Measurements from ENCODE around the gene C17orf75. TPM values are rescaled to one million over a fixed set of nuclear protein-coding genes. Genes with fewer than 3 reads are reported as not detected.

Gene C17orf75
- total and polyA plus RNA-seq, 2 of the 4 experiments (the other 2 are of a cell fraction), result 11.5 to 16.1 TPM

DNA sequence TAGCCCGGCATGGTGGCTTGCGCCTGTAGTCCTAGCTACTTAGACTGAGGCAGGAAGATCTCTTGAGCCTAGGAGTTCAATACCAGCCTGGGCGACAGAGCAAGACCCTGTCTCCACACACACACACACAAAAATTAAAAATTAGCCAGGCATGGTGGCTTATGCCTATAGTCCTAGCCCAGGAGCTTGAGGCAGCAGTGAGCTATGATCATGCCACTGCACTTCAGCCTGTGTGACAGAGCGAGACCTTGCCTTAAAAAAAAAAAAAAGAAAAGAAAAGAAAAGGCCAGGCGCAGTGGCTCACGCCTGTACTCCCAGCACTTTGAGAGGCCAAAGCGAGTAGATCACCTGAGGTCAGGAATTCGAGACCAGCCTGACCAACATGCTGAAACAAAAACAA lies 23.9 kb downstream of the C17orf75 start:
- Histone ChIP-seq H4K20me1 (ENCODE audit: insufficient read depth, low read length) (no peaks in the 10 kb centered on the region), H3K18ac (ENCODE audit: low read depth, low read length) (no peak overlapping the region), H3K4me2 (ENCODE audit: low read depth, low read length) (no peak overlapping the region), H3K4me3 (ENCODE audit: insufficient read depth, low read depth, low read length) (no peak overlapping the region), H3K27me3 (ENCODE audit: control insufficient read depth, insufficient read depth, low read length) (peaks cover 25% of the 10 kb centered on the region), H2BK5ac (ENCODE audit: low read depth, low read length, poor library complexity, severe bottlenecking) (no peak overlapping the region), H3K9me3 (ENCODE audit: control insufficient read depth, insufficient read depth, low read length) (no peaks in the 10 kb centered on the region), H2BK15ac (ENCODE audit: low read depth, low read length) (no peak overlapping the region), H3K4ac (ENCODE audit: low read depth, low read length) (no peak overlapping the region), H4K8ac (ENCODE audit: low read depth in 2 of 2, low read length in 2 of 2) (no peak overlapping the region), H3K23ac (ENCODE audit: low read depth, low read length) (no peak overlapping the region), H2AFZ (replicated peaks; ENCODE audit: low read length, poor library complexity) (no peak overlapping the region), H4K91ac (ENCODE audit: insufficient read depth, low read depth, low read length) (no peak overlapping the region), H3K4me1 (ENCODE audit: control insufficient read depth, insufficient read depth, low read length) (no peaks in the 10 kb centered on the region), H3K79me1 (ENCODE audit: low read depth in 1 of 2, low read length in 2 of 2) (no peaks in the 10 kb centered on the region), H3K14ac (replicated peaks; ENCODE audit: low read depth, low read length) (no peak overlapping the region), H2AK9ac (replicated peaks; ENCODE audit: low read depth, low read length, poor library complexity) (no peak overlapping the region), H3K36me3 (ENCODE audit: control insufficient read depth, insufficient read depth, low read length) (no peaks in the 10 kb centered on the region), H3K9me1 (ENCODE audit: insufficient read depth, low read length) (no peaks in the 10 kb centered on the region), H3K27ac (ENCODE audit: insufficient read depth, low read length) (no peak overlapping the region), H2AK5ac (ENCODE audit: low read depth, low read length) (no peak overlapping the region), H4K5ac (ENCODE audit: low read depth, low read length) (no peak overlapping the region), H3K9ac (ENCODE audit: low read depth, low read length) (no peak overlapping the region), H3K56ac (ENCODE audit: extremely low read depth, insufficient read depth, low read length) (no peak overlapping the region), H2BK120ac (ENCODE audit: low read depth, low read length) (no peak overlapping the region), H2BK20ac (ENCODE audit: low read depth, low read length) (no peak overlapping the region)
- no CpG with 5 or more reads among the region's 8 CpGs for WGBS, 2 experiments (ENCODE audit: extremely low coverage in 2 of 2, insufficient read length in 1 of 2)
- intact Hi-C loops (cut with micrococcal nuclease) (loop anchor here (5.0 kb wide), 1 partner anchor 311 kb away; the partner anchor contains the start of gene LRRC37B), dilution Hi-C loops (cut with HindIII; ENCODE audit: low sequenced_read_pairs, unreplicated experiment) (no loop called here), in situ Hi-C loops (cut with MboI; ENCODE audit: low sequenced_read_pairs) (no loop called here)
- ATAC-seq (ENCODE audit: low read depth) (no peak), DNase-seq (no peak)
- CTCF ChIA-PET, result interaction anchor here (1.3 to 1.6 kb wide), 2 partner anchors 65 to 78 kb away, joined by 3 to 6 read pairs; no protein-coding TSS in a partner anchor
- POLR2A ChIA-PET (ENCODE audit: unreplicated experiment), result no interaction called here
- TF ChIP-seq POLR2A (IDR thresholded peaks at IDR 0.05; ENCODE audit: low read depth, low read length), result no peak
- no peak for TF ChIP-seq NFE2L2 (IDR thresholded peaks at IDR 0.05; ENCODE audit: low read depth, low read length)
- TF ChIP-seq RFX5 (IDR thresholded peaks at IDR 0.05; ENCODE audit: low read depth, low read length), result no peak
- TF ChIP-seq BHLHE40 (IDR thresholded peaks at IDR 0.05; ENCODE audit: low read depth, low read length), result no peak
- no peak for TF ChIP-seq CEBPB (IDR thresholded peaks at IDR 0.05; ENCODE audit: low read depth, low read length)
- TF ChIP-seq RCOR1 (IDR thresholded peaks at IDR 0.05; ENCODE audit: insufficient replicate concordance, low read length), result no peak
- no peak for TF ChIP-seq MAZ (IDR thresholded peaks at IDR 0.05; ENCODE audit: borderline replicate concordance, low read depth, low read length)
- TF ChIP-seq RAD21 (IDR thresholded peaks at IDR 0.05; ENCODE audit: low read length), result no peak
- TF ChIP-seq, protein P1, sequence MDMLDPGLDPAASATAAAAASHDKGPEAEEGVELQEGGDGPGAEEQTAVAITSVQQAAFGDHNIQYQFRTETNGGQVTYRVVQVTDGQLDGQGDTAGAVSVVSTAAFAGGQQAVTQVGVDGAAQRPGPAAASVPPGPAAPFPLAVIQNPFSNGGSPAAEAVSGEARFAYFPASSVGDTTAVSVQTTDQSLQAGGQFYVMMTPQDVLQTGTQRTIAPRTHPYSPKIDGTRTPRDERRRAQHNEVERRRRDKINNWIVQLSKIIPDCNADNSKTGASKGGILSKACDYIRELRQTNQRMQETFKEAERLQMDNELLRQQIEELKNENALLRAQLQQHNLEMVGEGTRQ (IDR thresholded peaks at IDR 0.05; ENCODE audit: low read depth, low read length), result no peak
- TF ChIP-seq MAFK (IDR thresholded peaks at IDR 0.05; ENCODE audit: low read depth, low read length), result no peak
- TF ChIP-seq SMC3 (IDR thresholded peaks at IDR 0.05; ENCODE audit: low read depth, low read length), result no peak
- TF ChIP-seq FOS (IDR thresholded peaks at IDR 0.05; ENCODE audit: low read depth, low read length), result no peak
- TF ChIP-seq MXI1 (IDR thresholded peaks at IDR 0.05; ENCODE audit: borderline replicate concordance, low read depth, low read length), result no peak
- TF ChIP-seq CHD1 (IDR thresholded peaks at IDR 0.05; ENCODE audit: low read depth, low read length), result no peak
- BruUV-seq (replicated peaks), result no TSS peak
